Astrocyte of the cerebellum (primary cell): ENCODE data around the gene ADD1.

ENCODE experiments used
- DNase-seq: peaks from one replicate; pipeline ENCODE4 v3.0.0-alpha.2; 2011; ENCODE audit warnings: low read depth
- H3K4me3 ChIP-seq: 2 replicates; pipeline ENCODE4 v1.5.1; 2011; ENCODE audit warnings: mild to moderate bottlenecking, low read depth, low read length, moderate library complexity
- in situ Hi-C: cut with HindIII; loops from 2 replicates; pipeline ENCODE4 v1.10.0; 2017; ENCODE audit warnings: low sequenced_read_pairs
- TF ChIP-seq, protein P1 (sequence below): IDR thresholded peaks from 2 replicates; pipeline ENCODE4 v1.5.1; 2012; ENCODE audit warnings: low read length, low read depth, moderate library complexity, mild to moderate bottlenecking; ENCODE audit errors: missing control alignments

Gene ADD1

DNA sequence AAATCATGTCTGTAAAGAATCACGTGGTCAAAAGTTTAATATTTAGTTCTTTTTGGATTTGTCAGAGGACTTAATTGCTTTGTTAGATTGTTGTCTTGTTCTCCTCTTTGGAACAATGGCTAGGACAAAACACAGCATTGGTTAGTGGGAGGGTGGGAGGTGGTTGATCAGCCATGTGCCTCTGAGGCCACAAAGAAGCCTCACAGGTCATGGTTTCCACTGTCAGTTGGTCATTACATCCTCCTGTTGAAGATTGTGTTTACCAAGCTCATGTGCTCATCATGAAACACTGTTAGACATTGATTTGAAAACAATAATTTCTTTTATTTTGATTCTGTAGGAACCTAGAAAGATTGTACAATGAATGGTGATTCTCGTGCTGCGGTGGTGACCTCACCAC is 31.9 kb downstream of the ADD1 start:
- no peak for DNase-seq
- in situ Hi-C loops: no loop called here
- no peak overlapping the region for H3K4me3 ChIP-seq
- TF ChIP-seq, protein P1, sequence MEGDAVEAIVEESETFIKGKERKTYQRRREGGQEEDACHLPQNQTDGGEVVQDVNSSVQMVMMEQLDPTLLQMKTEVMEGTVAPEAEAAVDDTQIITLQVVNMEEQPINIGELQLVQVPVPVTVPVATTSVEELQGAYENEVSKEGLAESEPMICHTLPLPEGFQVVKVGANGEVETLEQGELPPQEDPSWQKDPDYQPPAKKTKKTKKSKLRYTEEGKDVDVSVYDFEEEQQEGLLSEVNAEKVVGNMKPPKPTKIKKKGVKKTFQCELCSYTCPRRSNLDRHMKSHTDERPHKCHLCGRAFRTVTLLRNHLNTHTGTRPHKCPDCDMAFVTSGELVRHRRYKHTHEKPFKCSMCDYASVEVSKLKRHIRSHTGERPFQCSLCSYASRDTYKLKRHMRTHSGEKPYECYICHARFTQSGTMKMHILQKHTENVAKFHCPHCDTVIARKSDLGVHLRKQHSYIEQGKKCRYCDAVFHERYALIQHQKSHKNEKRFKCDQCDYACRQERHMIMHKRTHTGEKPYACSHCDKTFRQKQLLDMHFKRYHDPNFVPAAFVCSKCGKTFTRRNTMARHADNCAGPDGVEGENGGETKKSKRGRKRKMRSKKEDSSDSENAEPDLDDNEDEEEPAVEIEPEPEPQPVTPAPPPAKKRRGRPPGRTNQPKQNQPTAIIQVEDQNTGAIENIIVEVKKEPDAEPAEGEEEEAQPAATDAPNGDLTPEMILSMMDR: no peak

GRCh38 chr4:2878346-2878745 is 34.7 kb downstream of the ADD1 start:
- H3K4me3 ChIP-seq: no peak overlapping the region
- TF ChIP-seq, protein P1: no peak
- DNase-seq: no peak
- in situ Hi-C loops: no loop called here

- no peak for DNase-seq
- H3K4me3 ChIP-seq: no peak overlapping the region
- in situ Hi-C loops: no loop called here
- TF ChIP-seq, protein P1: no peak
Measured at GRCh38 chr4:2879026-2879425, 35.4 kb downstream of the ADD1 start.

DNA sequence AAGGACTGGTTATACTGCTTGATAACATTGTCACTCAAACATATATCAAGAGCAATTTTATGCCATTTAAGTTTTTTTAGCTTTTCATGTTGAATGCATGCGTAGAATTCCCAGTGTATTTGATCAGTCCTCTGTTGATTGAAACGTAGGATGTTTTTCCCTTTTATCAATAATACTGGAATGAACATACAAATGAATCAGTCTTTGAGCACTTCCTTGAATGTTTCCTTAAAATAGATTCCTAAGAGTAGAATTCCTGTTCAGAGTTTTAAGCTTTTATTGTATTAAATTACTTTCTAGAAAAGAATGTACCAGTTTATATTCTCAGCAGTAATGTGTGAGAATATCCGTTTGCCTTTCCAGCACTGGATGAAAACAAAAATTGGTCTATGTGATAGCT is 37.8 kb downstream of the ADD1 start:
- TF ChIP-seq, protein P1: no peak
- DNase-seq: no peak
- in situ Hi-C loops: no loop called here
- H3K4me3 ChIP-seq: no peak overlapping the region

GRCh38 chr4:2882341-2882740 is 38.7 kb downstream of the ADD1 start:
- TF ChIP-seq, protein P1: no peak
- no peak for DNase-seq
- no peak overlapping the region for H3K4me3 ChIP-seq
- in situ Hi-C loops: no loop called here

DNA sequence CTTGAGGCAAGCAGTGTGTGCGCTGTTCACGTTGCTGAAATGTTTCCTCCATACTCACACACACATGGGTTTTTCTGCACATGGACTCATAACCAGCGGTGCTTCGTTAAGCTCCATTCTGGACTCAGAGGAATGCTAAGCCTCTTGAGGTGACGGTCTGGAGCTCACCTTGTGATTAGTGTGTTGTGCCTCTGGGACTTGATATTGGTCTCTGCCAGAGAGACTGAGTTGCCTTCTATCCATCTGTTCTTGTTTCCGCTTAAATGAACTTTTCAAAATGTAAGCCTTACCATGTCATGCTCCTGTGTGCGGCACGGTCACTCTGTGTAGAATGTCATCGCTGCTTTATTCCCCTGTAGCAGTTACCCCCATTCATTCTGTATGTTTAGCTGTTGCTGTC is 42.5 kb downstream of the ADD1 start:
- DNase-seq: no peak
- TF ChIP-seq, protein P1: no peak

GRCh38 chr4:2886622-2887021 is 43.0 kb downstream of the ADD1 start:
- no peak overlapping the region for H3K4me3 ChIP-seq
- in situ Hi-C loops: no loop called here
- TF ChIP-seq, protein P1: no peak
- no peak for DNase-seq

More for the DNA sequence above, 42.5 kb downstream of the ADD1 start:
- in situ Hi-C loops: no loop called here
- H3K4me3 ChIP-seq: no peak overlapping the region
